H9 (cell line): ENCODE results near the gene KBTBD6. TPM values are rescaled to one million over a fixed set of nuclear protein-coding genes. Genes with fewer than 3 reads are reported as not detected.

ENCODE experiments used
- DNase-seq: peaks from one replicate; pipeline ENCODE4 v3.0.0-alpha.2; 2017
- H2AFZ ChIP-seq: one replicate; pipeline ENCODE4 v1.6.1; 2013; ENCODE audit warnings: mild to moderate bottlenecking, low read length, control low read depth, moderate library complexity
- H2AK5ac ChIP-seq: 2 replicates; pipeline ENCODE4 v1.6.1; 2013; ENCODE audit warnings: low read length, control low read depth, mixed read lengths; ENCODE audit not compliant: insufficient read length
- H2BK120ac ChIP-seq: one replicate; pipeline ENCODE4 v1.6.1; 2013; ENCODE audit warnings: low read depth, mild to moderate bottlenecking, low read length, control low read depth, inconsistent platforms; ENCODE audit not compliant: poor library complexity, severe bottlenecking
- H2BK12ac ChIP-seq: 2 replicates; pipeline ENCODE4 v1.6.1; 2013; ENCODE audit warnings: low read length, control low read depth, mixed read lengths, low read depth; ENCODE audit not compliant: insufficient read length
- H2BK15ac ChIP-seq: 2 replicates; pipeline ENCODE4 v1.6.1; 2013; ENCODE audit warnings: low read depth, low read length, control low read depth
- H2BK20ac ChIP-seq: one replicate; pipeline ENCODE4 v1.6.1; 2013; ENCODE audit warnings: low read depth, mild to moderate bottlenecking, low read length, control low read depth, inconsistent platforms; ENCODE audit not compliant: poor library complexity, severe bottlenecking
- H2BK5ac ChIP-seq: 2 replicates; pipeline ENCODE4 v1.6.1; 2013; ENCODE audit warnings: low read length, control low read depth, mixed read lengths; ENCODE audit not compliant: insufficient read length
- H3K14ac ChIP-seq: 2 replicates; pipeline ENCODE4 v1.6.1; 2013; ENCODE audit warnings: low read length, control low read depth; ENCODE audit not compliant: insufficient read depth
- H3K18ac ChIP-seq: 2 replicates; pipeline ENCODE4 v1.6.1; 2013; ENCODE audit warnings: low read depth, mild to moderate bottlenecking, mixed read lengths, low read length, control low read depth; ENCODE audit not compliant: insufficient read length
- H3K23ac ChIP-seq: 2 replicates; pipeline ENCODE4 v1.6.1; 2013; ENCODE audit warnings: low read length, control low read depth, mixed read lengths, low read depth; ENCODE audit not compliant: insufficient read length
- H3K23me2 ChIP-seq: 2 replicates; pipeline ENCODE4 v1.6.1; 2013; ENCODE audit warnings: low read depth, mild to moderate bottlenecking, mixed read lengths, low read length, control low read depth; ENCODE audit not compliant: insufficient read length, poor library complexity, severe bottlenecking
- H3K27ac ChIP-seq: 2 replicates; pipeline ENCODE4 v1.5.1; 2013; ENCODE audit warnings: low read length, control low read depth, mixed read lengths, low read depth; ENCODE audit not compliant: insufficient read length
- H3K27me3 ChIP-seq: 2 replicates; pipeline ENCODE4 v1.6.1; 2013; ENCODE audit warnings: low read length, control low read depth, inconsistent platforms; ENCODE audit not compliant: insufficient read depth
- H3K4ac ChIP-seq: 2 replicates; pipeline ENCODE4 v1.6.1; 2013; ENCODE audit warnings: low read depth, mild to moderate bottlenecking, control low read depth, inconsistent platforms, low read length, moderate library complexity
- H3K4me1 ChIP-seq: 2 replicates; pipeline ENCODE4 v1.6.1; 2013; ENCODE audit warnings: low read length, control low read depth, inconsistent platforms; ENCODE audit not compliant: insufficient read depth
- H3K4me2 ChIP-seq: 2 replicates; pipeline ENCODE4 v1.6.1; 2013; ENCODE audit warnings: low read length, control low read depth, mixed read lengths; ENCODE audit not compliant: insufficient read length, insufficient read depth
- H3K56ac ChIP-seq: 2 replicates; pipeline ENCODE4 v1.6.1; 2013; ENCODE audit warnings: low read depth, mild to moderate bottlenecking, mixed read lengths, low read length, control low read depth; ENCODE audit not compliant: insufficient read length
- H3K79me1 ChIP-seq: 2 replicates; pipeline ENCODE4 v1.6.1; 2013; ENCODE audit warnings: low read depth, mild to moderate bottlenecking, moderate library complexity, low read length, control low read depth, inconsistent platforms; ENCODE audit not compliant: insufficient read depth, poor library complexity, severe bottlenecking
- H3K79me2 ChIP-seq: 2 replicates; pipeline ENCODE4 v1.6.1; 2013; ENCODE audit warnings: low read length, control low read depth, inconsistent platforms; ENCODE audit not compliant: insufficient read depth
- H3K9ac ChIP-seq: 2 replicates; pipeline ENCODE4 v1.6.1; 2013; ENCODE audit warnings: low read length, control low read depth, mixed read lengths; ENCODE audit not compliant: insufficient read length; ENCODE audit errors: extremely low read depth
- H3K9me3 ChIP-seq: one replicate; pipeline ENCODE4 v1.6.1; 2013; ENCODE audit warnings: low read depth, low read length, inconsistent platforms; ENCODE audit not compliant: control insufficient read depth
- H3T11ph ChIP-seq: one replicate; pipeline ENCODE4 v1.6.1; 2013; ENCODE audit warnings: mild to moderate bottlenecking, low read length, control low read depth, inconsistent platforms
- H4K20me1 ChIP-seq: one replicate; pipeline ENCODE4 v1.6.1; 2013; ENCODE audit not compliant: control insufficient read depth, insufficient read length, insufficient read depth
- H4K5ac ChIP-seq: 2 replicates; pipeline ENCODE4 v1.6.1; 2013; ENCODE audit warnings: low read depth, mild to moderate bottlenecking, mixed read lengths, low read length, control low read depth; ENCODE audit not compliant: insufficient read length
- H4K8ac ChIP-seq: replicated peaks from 2 replicates; pipeline ENCODE4 v1.6.1; 2013; ENCODE audit warnings: low read length, control low read depth, mixed read lengths, low read depth; ENCODE audit not compliant: insufficient read length
- H4K91ac ChIP-seq: 2 replicates; pipeline ENCODE4 v1.6.1; 2013; ENCODE audit warnings: low read depth, mild to moderate bottlenecking, moderate library complexity, mixed read lengths, low read length, control low read depth; ENCODE audit not compliant: insufficient read length
- H3K27ac Mint-ChIP-seq, 3 experiments: 2 replicates in 2 of 3; 3 replicates in 1 of 3; pipeline ENCODE4 v1.8.0; 2020 to 2021; ENCODE audit warnings: mixed read lengths in 3 of 3, mild to moderate bottlenecking in 1 of 3, moderate library complexity in 1 of 3
- H3K27me3 Mint-ChIP-seq: 2 replicates; pipeline ENCODE4 v1.8.0; 2021; ENCODE audit warnings: low read depth, mild to moderate bottlenecking, moderate library complexity, mixed read lengths
- H3K36me3 Mint-ChIP-seq, 3 experiments: 2 replicates in 2 of 3; 3 replicates in 1 of 3; pipeline ENCODE4 v1.8.0; 2020 to 2021; ENCODE audit warnings: low read depth in 3 of 3, mixed read lengths in 3 of 3; ENCODE audit not compliant: insufficient read depth in 1 of 3
- H3K4me1 Mint-ChIP-seq, 2 experiments: 2 replicates each; pipeline ENCODE4 v1.8.0; 2020; ENCODE audit warnings: mixed read lengths in 2 of 2
- H3K4me3 Mint-ChIP-seq, 2 experiments: 2 replicates in 1 of 2; 3 replicates in 1 of 2; pipeline ENCODE4 v1.8.0; 2020 to 2021; ENCODE audit warnings: mild to moderate bottlenecking in 2 of 2, mixed read lengths in 2 of 2, moderate library complexity in 1 of 2
- H3K9me3 Mint-ChIP-seq, 2 experiments: 2 replicates in 1 of 2; 3 replicates in 1 of 2; pipeline ENCODE4 v1.8.0; 2020; ENCODE audit warnings: mild to moderate bottlenecking in 2 of 2, mixed read lengths in 2 of 2, moderate library complexity in 1 of 2
- WGBS: extraction: QIAGEN DNeasy Blood & Tissue Kit; methylation state at CpG from one replicate; pipeline ENCODE4 v1.1.7; 2013; ENCODE audit warnings: missing lambda C conversion rate, low lambda C conversion rate, mixed read lengths; ENCODE audit not compliant: insufficient read length; ENCODE audit errors: extremely low coverage; 5-methylcytosine and 5-hydroxymethylcytosine counted together
- total RNA-seq: library from RNA; stranded (reverse); gene quantifications from 2 replicates; pipeline ENCODE4 v1.2.1, GENCODE V29; 2021
- TF ChIP-seq, protein P1 (sequence below): fragments of 200-600 bp; sonication (generic); conservative IDR thresholded peaks from 3 replicates; pipeline ENCODE4 v1.8.0; 2021; ENCODE audit warnings: antibody characterized with exemption, mild to moderate bottlenecking

KBTBD6 gene
- total RNA-seq, 1 experiment from 2014 or later = 11.5 TPM

- no peak overlapping the region for H3K27ac Mint-ChIP-seq
- Histone ChIP-seq H2BK20ac (no peak overlapping the region), H4K20me1 (no peaks in the 10 kb centered on the region), H3K56ac (no peak overlapping the region), H3K4me1 (no peaks in the 10 kb centered on the region; the same call in 1 of the 2 replicates), H3K9ac (no peak overlapping the region), H4K8ac (no peak overlapping the region), H3K79me2 (no peaks in the 10 kb centered on the region), H3K27ac (no peak overlapping the region), H2BK12ac (no peak overlapping the region), H3K23ac (no peak overlapping the region), H3K18ac (no peak overlapping the region), H3K9me3 (peaks cover 3% of the 10 kb centered on the region), H3K79me1 (no peaks in the 10 kb centered on the region), H2AK5ac (no peak overlapping the region), H2BK5ac (no peak overlapping the region), H3K4me2 (no peak overlapping the region), H2BK120ac (no peak overlapping the region), H4K5ac (no peak overlapping the region), H3T11ph (no peak overlapping the region), H3K23me2 (no peaks in the 10 kb centered on the region), H3K27me3 (no peaks in the 10 kb centered on the region), H3K14ac (no peak overlapping the region), H3K4ac (no peak overlapping the region), H2AFZ (no peak overlapping the region), H4K91ac (no peak overlapping the region), H2BK15ac (no peak overlapping the region)
- peaks cover 21 to 30% of the 10 kb centered on the region in 2 experiments for H3K9me3 Mint-ChIP-seq
- H3K4me1 Mint-ChIP-seq = peaks cover 0 to 4% of the 10 kb centered on the region in 2 experiments; a peak in 1 of 4 replicates
- no peak overlapping the region for H3K4me3 Mint-ChIP-seq
- H3K27me3 Mint-ChIP-seq = no peaks in the 10 kb centered on the region
- TF ChIP-seq, protein P1, sequence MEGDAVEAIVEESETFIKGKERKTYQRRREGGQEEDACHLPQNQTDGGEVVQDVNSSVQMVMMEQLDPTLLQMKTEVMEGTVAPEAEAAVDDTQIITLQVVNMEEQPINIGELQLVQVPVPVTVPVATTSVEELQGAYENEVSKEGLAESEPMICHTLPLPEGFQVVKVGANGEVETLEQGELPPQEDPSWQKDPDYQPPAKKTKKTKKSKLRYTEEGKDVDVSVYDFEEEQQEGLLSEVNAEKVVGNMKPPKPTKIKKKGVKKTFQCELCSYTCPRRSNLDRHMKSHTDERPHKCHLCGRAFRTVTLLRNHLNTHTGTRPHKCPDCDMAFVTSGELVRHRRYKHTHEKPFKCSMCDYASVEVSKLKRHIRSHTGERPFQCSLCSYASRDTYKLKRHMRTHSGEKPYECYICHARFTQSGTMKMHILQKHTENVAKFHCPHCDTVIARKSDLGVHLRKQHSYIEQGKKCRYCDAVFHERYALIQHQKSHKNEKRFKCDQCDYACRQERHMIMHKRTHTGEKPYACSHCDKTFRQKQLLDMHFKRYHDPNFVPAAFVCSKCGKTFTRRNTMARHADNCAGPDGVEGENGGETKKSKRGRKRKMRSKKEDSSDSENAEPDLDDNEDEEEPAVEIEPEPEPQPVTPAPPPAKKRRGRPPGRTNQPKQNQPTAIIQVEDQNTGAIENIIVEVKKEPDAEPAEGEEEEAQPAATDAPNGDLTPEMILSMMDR = no peak
- peaks cover 17 to 21% (median 19%) of the 10 kb centered on the region in 3 experiments for H3K36me3 Mint-ChIP-seq
- DNase-seq = no peak
- whole genome bisulfite sequencing = no CpG with 5 or more reads among the region's 4 CpGs
These were observed 47.1 kb upstream of the KBTBD6 start for GRCh38 chr13:41179593-41180250.
